Left lung (tissue), 10 donors: Measurements from ENCODE around the gene GNAO1. TPM values are rescaled to one million over a fixed set of nuclear protein-coding genes. Genes with fewer than 3 reads are reported as not detected.
"Not testable (repeated sequence)": the region's sequence is repeated elsewhere in the genome, so short reads cannot be mapped to it uniquely, and the experiment has no call there.

ENCODE experiments used
- ATAC-seq: fragments of 200-7000 bp; cut with Tn5 transposase; one replicate; pipeline ENCODE4 v1.9.1; 2020; ENCODE audit warnings: moderate library complexity
- DNase-seq, 4 donors: peaks; one replicate each; pipeline ENCODE4 v3.0.0-alpha.2; 2013 to 2020
- H3K27ac ChIP-seq, 2 donors: fragments of 200-600 bp; sonication (generic) in 1 of 2; one replicate each; pipeline versions ENCODE4 v1.5.0 to v1.8.0; 2020 to 2021
- H3K27me3 ChIP-seq, 2 donors: fragments of 200-600 bp; sonication (generic) in 1 of 2; one replicate each; pipeline versions ENCODE4 v1.5.0 to v1.8.0; 2020 to 2021
- H3K36me3 ChIP-seq, 2 donors: fragments of 200-600 bp; sonication (generic) in 1 of 2; one replicate each; pipeline versions ENCODE4 v1.5.0 to v1.8.0; 2020 to 2021
- H3K4me1 ChIP-seq, 2 donors: fragments of 200-600 bp; one replicate each; pipeline ENCODE4 v1.8.0; 2021
- H3K4me3 ChIP-seq, 2 donors: fragments of 200-600 bp; sonication (generic) in 1 of 2; one replicate each; pipeline versions ENCODE4 v1.5.0 to v1.8.0; 2020 to 2021; ENCODE audit warnings: mild to moderate bottlenecking in 1 of 2
- H3K9me3 ChIP-seq, 2 donors: fragments of 200-600 bp; sonication (generic) in 1 of 2; one replicate each; pipeline versions ENCODE4 v1.5.0 to v1.8.0; 2020 to 2021
- CTCF ChIP-seq, 2 donors: fragments of 200-600 bp; sonication (generic) in 1 of 2; IDR thresholded peaks; one replicate each; pipeline versions ENCODE4 v1.5.0 to v1.8.0; 2021; ENCODE audit warnings: antibody characterized with exemption in 2 of 2
- intact Hi-C, 2 donors: fragments of 100-400 bp; cut with DNase I; formaldehyde crosslinking; loops; one replicate each; pipeline versions ENCODE4 v1.11.2 to v1.14.2; 2022
- polyA plus RNA-seq, 6 donors: library from polyadenylated mRNA; unstranded; fragments of 120-200 nt; gene quantifications; one replicate each; pipeline ENCODE4 v1.2.1, GENCODE V29; 2013; ENCODE audit not compliant: insufficient read length in 6 of 6
- total RNA-seq, 2 donors: library from RNA; stranded (reverse); fragmentation: NEBNext Ultra II Directional; extraction: Animal tissue kit (Norgen Biotek cat#: 25700); gene quantifications; one replicate each; pipeline ENCODE4 v1.2.1, GENCODE V29; 2021
- donor health status: DM: no; HTN: yes; CAD: no.
- donor health status: DM: no; HTN: no; CAD: no.

GNAO1 gene
- total and polyA plus RNA-seq, 8 donors, result 1.3 to 34.1 (median 22.2) TPM

DNA sequence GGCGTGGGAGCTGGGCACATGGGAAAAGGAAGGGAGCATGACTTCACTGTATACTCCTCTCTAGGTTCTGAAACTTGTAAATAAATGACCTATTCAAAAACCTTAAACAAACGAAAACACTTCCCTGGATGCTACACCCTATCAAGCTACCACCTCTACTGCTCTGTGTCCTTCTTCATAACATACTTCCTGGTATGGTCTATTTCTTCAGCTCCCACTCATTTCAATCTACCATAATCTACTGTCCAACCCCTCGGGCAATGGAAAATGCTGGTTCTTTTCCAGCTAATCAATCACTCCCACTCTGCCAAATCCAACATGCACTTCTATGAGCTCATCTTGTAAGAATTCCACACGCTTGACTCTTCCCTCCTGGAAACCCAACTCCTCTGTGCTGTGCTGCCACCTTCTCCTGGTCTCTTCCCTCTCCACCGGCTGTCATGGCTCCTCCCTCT is 191.6 kb downstream of the GNAO1 start:
- peaks cover 0 to 90% of the 10 kb centered on the region in 2 donors for H3K36me3 ChIP-seq

DNA sequence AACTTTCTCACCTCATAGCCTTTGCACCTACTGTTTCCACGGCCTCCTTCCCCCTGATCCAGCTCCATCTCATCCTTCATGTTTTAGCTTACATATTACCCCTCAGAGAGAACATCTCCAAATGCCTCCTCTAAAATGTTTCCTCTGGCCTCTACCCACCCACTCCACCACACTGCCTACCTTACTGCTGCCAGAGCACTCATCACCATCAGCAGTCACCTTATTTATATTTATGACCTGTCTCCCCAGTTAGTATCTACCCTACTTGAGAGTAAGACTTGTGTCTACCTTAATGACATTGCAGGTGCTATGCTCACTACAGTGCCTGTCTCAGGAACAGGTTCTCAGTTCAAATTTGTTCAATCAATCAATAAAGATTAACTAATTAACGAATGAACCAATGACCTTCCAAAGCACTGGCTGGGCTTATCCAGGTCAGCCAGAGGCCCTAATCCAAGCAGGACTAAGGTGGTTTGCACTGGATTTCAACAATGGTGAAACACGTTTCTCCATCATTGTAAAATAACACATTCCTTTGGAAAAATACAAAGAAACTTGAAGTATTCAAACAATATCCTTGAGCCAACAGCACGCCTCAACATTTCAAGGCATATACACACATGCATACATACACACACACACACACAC is 192.9 kb downstream of the GNAO1 start:
- intact Hi-C loops, result no loop called here
- H3K9me3 ChIP-seq, result peaks cover 9 to 24% of the 10 kb centered on the region in 2 donors
- H3K27me3 ChIP-seq, result no peaks in the 10 kb centered on the region
- no peak overlapping the region for H3K4me3 ChIP-seq
- peaks cover 0 to 92% of the 10 kb centered on the region in 2 donors for H3K36me3 ChIP-seq
- no peaks in the 10 kb centered on the region for H3K4me1 ChIP-seq
- ATAC-seq (no peak), DNase-seq (no peak)
- TF ChIP-seq CTCF (IDR thresholded peaks at IDR 0.05), result no peak
- H3K27ac ChIP-seq, result no peak overlapping the region

More for the DNA sequence above, 191.6 kb downstream of the GNAO1 start:
- no peak overlapping the region for H3K27ac ChIP-seq
- H3K4me1 ChIP-seq, result no peaks in the 10 kb centered on the region
- no peak for TF ChIP-seq CTCF (IDR thresholded peaks at IDR 0.05)
- peaks cover 9 to 24% of the 10 kb centered on the region in 2 donors for H3K9me3 ChIP-seq
- no peak for ATAC-seq
- no peaks in the 10 kb centered on the region for H3K27me3 ChIP-seq
- DNase-seq, result no peak
- intact Hi-C loops, result no loop called here
- H3K4me3 ChIP-seq, result no peak overlapping the region

GRCh38 chr16:56387396-56387795 is 196.1 kb downstream of the GNAO1 start:
- Histone ChIP-seq H3K27me3 (no peaks in the 10 kb centered on the region), H3K27ac (no peak overlapping the region), H3K4me1 (no peaks in the 10 kb centered on the region), H3K36me3 (peaks cover 0 to 84% of the 10 kb centered on the region in 2 donors), H3K9me3 (no peaks in the 10 kb centered on the region), H3K4me3 (no peak overlapping the region)
- DNase-seq, result no peak
- no peak for ATAC-seq
- no peak for TF ChIP-seq CTCF (IDR thresholded peaks at IDR 0.05)
- intact Hi-C loops, result no loop called here

GRCh38 chr16:56388209-56388608 is 196.9 kb downstream of the GNAO1 start:
- TF ChIP-seq CTCF (IDR thresholded peaks at IDR 0.05), result no peak
- no peaks in the 10 kb centered on the region for H3K27me3 ChIP-seq
- no peak overlapping the region for H3K27ac ChIP-seq
- H3K9me3 ChIP-seq, result no peaks in the 10 kb centered on the region
- peaks cover 0 to 79% of the 10 kb centered on the region in 2 donors for H3K36me3 ChIP-seq
- DNase-seq (no peak), ATAC-seq (no peak)
- intact Hi-C loops, result no loop called here
- H3K4me1 ChIP-seq, result no peaks in the 10 kb centered on the region
- no peak overlapping the region for H3K4me3 ChIP-seq

DNA sequence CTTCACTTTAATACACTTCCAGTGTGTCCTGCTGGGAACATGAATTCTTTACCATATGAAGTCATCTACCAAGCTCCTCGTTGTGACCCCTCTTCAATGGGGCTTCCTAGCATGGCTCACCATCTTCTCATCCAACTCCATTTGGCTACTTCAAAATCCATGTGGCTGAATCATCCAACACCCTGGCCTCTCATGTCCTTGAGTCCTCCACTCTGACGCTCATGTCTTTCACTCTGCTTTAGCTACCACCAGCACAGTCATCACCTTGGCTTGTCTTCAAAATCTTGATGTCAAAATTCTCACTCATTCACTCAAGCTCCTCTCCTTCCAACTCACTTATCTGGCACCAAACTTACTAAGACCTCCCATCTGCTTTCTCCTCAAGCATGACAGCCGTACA is 198.3 kb downstream of the GNAO1 start:
- no peak overlapping the region for H3K4me3 ChIP-seq
- no peak overlapping the region for H3K27ac ChIP-seq
- no peaks in the 10 kb centered on the region for H3K9me3 ChIP-seq
- ATAC-seq (no peak), DNase-seq (no peak)
- no peaks in the 10 kb centered on the region for H3K27me3 ChIP-seq
- intact Hi-C loops, result no loop called here
- no peak for TF ChIP-seq CTCF (IDR thresholded peaks at IDR 0.05)
- peaks cover 0 to 68% of the 10 kb centered on the region in 2 donors for H3K36me3 ChIP-seq
- H3K4me1 ChIP-seq, result no peaks in the 10 kb centered on the region

GRCh38 chr16:56396724-56397123 is 205.4 kb downstream of the GNAO1 start:
- H3K27me3 ChIP-seq, ATAC-seq, intact Hi-C loops, H3K27ac ChIP-seq, H3K4me3 ChIP-seq, H3K4me1 ChIP-seq, DNase-seq, H3K9me3 ChIP-seq: not testable (repeated sequence)
- H3K36me3 ChIP-seq, result peaks cover 0 to 33% of the 10 kb centered on the region in 2 donors
